Measurements from ENCODE around the gene CYTL1.

The CYTL1 gene

DNA sequence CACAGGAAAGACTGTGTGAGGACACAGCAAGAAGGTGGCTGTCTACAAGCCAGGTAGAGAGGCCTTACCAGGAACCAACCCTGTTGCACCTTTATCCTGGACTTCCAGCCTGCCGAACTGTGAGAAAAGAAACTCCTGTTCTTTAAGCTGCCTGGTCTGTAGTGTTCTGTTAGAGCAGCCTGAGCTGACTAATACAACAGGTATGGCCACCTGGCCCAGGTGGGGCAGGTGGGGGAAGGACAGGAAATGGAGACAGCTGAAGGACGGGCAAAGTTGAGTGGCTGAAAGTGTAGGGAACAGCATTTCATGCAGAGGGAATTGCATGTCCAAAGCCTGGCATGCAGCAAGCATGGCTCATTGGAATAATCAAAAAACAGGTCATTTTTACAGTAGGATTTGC lies 35.1 kb downstream of the CYTL1 start:
- Mint-ChIP-seq H3K27me3 (peaks cover 10% of the 10 kb centered on the region), H3K36me3 (no peaks in the 10 kb centered on the region), H3K9me3 (no peaks in the 10 kb centered on the region), H3K4me1 (no peaks in the 10 kb centered on the region), H3K4me3 (no peak overlapping the region), H3K27ac (no peak overlapping the region)
- DNase-seq (ENCODE audit: low spot score in 2 of 2) (no peak), ATAC-seq (ENCODE audit: low read depth) (no peak)

- no peaks in the 10 kb centered on the region for H3K4me1 Mint-ChIP-seq
- H3K9me3 Mint-ChIP-seq, result no peaks in the 10 kb centered on the region
- DNase-seq (ENCODE audit: low spot score in 2 of 2) (no peak), ATAC-seq (ENCODE audit: low read depth) (no peak)
- H3K27ac Mint-ChIP-seq, result no peak overlapping the region
- H3K36me3 Mint-ChIP-seq, result no peaks in the 10 kb centered on the region
- H3K27me3 Mint-ChIP-seq, result peaks cover 5% of the 10 kb centered on the region
- no peak overlapping the region for H3K4me3 Mint-ChIP-seq
Measured at GRCh38 chr4:4981827-4982226, 37.4 kb downstream of the CYTL1 start.

DNA sequence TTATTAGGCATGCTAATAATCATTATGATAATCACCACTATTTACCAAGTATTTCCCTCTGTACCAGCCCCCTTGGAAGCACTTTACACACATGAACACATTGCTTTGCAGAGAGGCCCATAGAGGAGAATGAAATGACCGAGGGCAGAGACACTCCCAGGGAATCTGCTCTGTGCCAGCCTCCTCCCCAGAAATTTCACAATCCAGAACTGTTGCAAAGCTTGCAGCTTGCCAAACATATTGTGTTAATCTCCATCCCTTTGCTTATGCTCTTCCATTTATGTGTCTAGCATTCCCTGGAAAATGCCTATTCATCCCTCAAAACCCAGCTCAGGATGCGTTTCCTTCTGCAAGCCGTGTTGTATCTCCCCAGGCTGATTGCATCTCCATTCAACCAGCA lies 37.8 kb downstream of the CYTL1 start:
- H3K36me3 Mint-ChIP-seq, result no peaks in the 10 kb centered on the region
- H3K27me3 Mint-ChIP-seq, result peaks cover 5% of the 10 kb centered on the region
- ATAC-seq (ENCODE audit: low read depth) (no peak), DNase-seq (ENCODE audit: low spot score in 2 of 2) (no peak)
- peaks cover under 1% of the 10 kb centered on the region for H3K9me3 Mint-ChIP-seq
- H3K4me3 Mint-ChIP-seq, result no peak overlapping the region
- H3K27ac Mint-ChIP-seq, result no peak overlapping the region
- no peaks in the 10 kb centered on the region for H3K4me1 Mint-ChIP-seq

DNA sequence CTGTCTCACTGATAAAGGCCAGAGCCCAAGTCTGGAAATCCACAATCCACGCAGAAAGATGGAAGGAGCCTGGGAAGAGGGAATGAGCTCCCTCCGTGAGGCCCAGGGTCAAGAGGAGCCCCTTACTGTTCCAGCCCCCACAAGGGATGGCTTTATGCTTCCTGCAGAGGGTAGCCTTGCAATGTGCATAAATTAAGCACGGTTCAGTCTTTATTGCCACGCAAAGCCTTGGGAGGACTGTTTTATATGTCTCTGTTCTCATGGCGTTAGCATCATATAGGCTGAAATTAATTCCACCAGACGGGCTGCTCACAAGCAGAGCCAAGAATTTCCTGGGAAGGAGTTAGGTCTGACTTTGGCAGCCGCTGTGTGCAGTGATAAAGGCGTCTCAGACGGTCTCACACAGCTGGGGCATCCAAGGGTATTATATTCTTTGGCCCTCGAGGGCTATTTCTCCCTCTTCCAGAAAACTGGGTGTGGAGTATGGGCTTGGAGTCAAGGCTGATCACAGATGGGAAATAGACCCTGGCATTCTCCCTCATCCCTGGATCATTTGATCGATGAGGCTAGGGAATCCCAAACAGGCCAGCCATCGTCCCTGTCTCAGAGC lies 38.5 kb downstream of the CYTL1 start:
- ATAC-seq (ENCODE audit: low read depth) (no peak), DNase-seq (ENCODE audit: low spot score in 2 of 2) (no peak)
- H3K9me3 Mint-ChIP-seq, result peaks cover 4% of the 10 kb centered on the region
- H3K4me3 Mint-ChIP-seq, result no peak overlapping the region
- no peaks in the 10 kb centered on the region for H3K4me1 Mint-ChIP-seq
- no peaks in the 10 kb centered on the region for H3K36me3 Mint-ChIP-seq
- peaks cover 5% of the 10 kb centered on the region for H3K27me3 Mint-ChIP-seq
- H3K27ac Mint-ChIP-seq, result no peak overlapping the region

DNA sequence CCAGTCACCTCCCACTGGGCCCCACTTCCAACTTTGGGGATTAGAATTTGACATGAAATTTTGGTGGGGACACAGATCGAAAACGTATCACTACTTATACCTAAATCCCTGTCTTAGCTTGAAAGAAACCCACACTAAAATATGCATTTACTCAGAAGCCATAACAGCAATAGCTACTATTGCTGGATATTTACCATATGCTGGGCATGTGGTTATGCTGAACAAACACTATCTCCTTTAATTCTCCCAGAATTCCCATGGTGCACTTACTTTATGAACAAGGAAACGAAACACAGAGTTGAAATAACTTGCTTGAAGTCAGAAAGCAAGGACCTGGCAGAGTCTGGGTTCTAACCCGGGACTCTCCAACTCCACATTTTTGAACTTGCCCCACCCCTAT lies 39.3 kb downstream of the CYTL1 start:
- no peaks in the 10 kb centered on the region for H3K4me1 Mint-ChIP-seq
- no peak overlapping the region for H3K27ac Mint-ChIP-seq
- H3K27me3 Mint-ChIP-seq, result peaks cover 5% of the 10 kb centered on the region
- ATAC-seq (ENCODE audit: low read depth) (no peak), DNase-seq (ENCODE audit: low spot score in 2 of 2) (no peak)
- peaks cover 5% of the 10 kb centered on the region for H3K9me3 Mint-ChIP-seq
- H3K36me3 Mint-ChIP-seq, result no peaks in the 10 kb centered on the region
- H3K4me3 Mint-ChIP-seq, result no peak overlapping the region

DNA sequence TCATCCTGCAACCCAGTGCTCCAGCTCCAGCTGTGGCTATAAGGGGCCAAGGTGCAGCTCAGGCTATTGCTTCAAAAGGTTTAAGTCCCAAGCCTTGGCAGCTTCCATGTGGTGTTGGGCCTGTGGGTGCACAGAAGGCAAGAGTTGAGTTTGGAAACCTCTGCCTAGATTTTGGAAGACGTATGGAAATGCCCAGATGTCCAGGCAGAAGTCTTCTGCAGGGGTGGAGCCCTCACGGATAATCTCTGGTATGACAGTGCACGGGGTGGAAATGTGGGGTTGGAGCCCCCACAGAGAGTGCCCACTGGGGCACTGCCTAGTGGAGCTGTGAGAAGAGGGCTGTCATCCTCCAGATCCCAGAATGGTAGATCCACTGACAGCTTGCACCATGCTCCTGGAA lies 44.5 kb downstream of the CYTL1 start:
- no peak overlapping the region for H3K4me3 Mint-ChIP-seq
- peaks cover 10% of the 10 kb centered on the region for H3K9me3 Mint-ChIP-seq
- peaks cover 6% of the 10 kb centered on the region for H3K27me3 Mint-ChIP-seq
- no peak for ATAC-seq (ENCODE audit: low read depth)
- H3K36me3 Mint-ChIP-seq, result peaks cover 4% of the 10 kb centered on the region
- no peaks in the 10 kb centered on the region for H3K4me1 Mint-ChIP-seq
- H3K27ac Mint-ChIP-seq, result no peak overlapping the region
- no peak for DNase-seq (ENCODE audit: low spot score in 2 of 2)

- peaks cover 10% of the 10 kb centered on the region for H3K9me3 Mint-ChIP-seq
Measured at GRCh38 chr4:4971796-4972195, 47.5 kb downstream of the CYTL1 start.

GRCh38 chr4:4969298-4969697 lies 50.0 kb downstream of the CYTL1 start:
- DNase-seq (ENCODE audit: low spot score in 2 of 2) (no peak), ATAC-seq (ENCODE audit: low read depth) (no peak)
- Mint-ChIP-seq H3K4me1 (no peaks in the 10 kb centered on the region), H3K4me3 (no peak overlapping the region), H3K36me3 (peaks cover 6% of the 10 kb centered on the region), H3K27ac (no peak overlapping the region), H3K9me3 (peaks cover 8% of the 10 kb centered on the region), H3K27me3 (peaks cover 11% of the 10 kb centered on the region)

More at GRCh38 chr4:4971796-4972195, 47.5 kb downstream of the CYTL1 start:
- ATAC-seq (ENCODE audit: low read depth) (no peak), DNase-seq (ENCODE audit: low spot score in 2 of 2) (no peak)
- H3K27ac Mint-ChIP-seq, result no peak overlapping the region
- H3K4me3 Mint-ChIP-seq, result no peak overlapping the region
- no peaks in the 10 kb centered on the region for H3K4me1 Mint-ChIP-seq
- peaks cover 9% of the 10 kb centered on the region for H3K27me3 Mint-ChIP-seq
- peaks cover 4% of the 10 kb centered on the region for H3K36me3 Mint-ChIP-seq

- Mint-ChIP-seq H3K9me3 (peaks cover 9% of the 10 kb centered on the region), H3K27me3 (peaks cover 7% of the 10 kb centered on the region)
Measured at GRCh38 chr4:4968161-4968725, 51.0 kb downstream of the CYTL1 start.

More at GRCh38 chr4:4968161-4968725, 51.0 kb downstream of the CYTL1 start:
- no peaks in the 10 kb centered on the region for H3K4me1 Mint-ChIP-seq
- H3K27ac Mint-ChIP-seq, result no peak overlapping the region
- no peak overlapping the region for H3K4me3 Mint-ChIP-seq
- H3K36me3 Mint-ChIP-seq, result peaks cover 3% of the 10 kb centered on the region
- no peak for DNase-seq (ENCODE audit: low spot score in 2 of 2)
- ATAC-seq (ENCODE audit: low read depth), result no peak
